ENCODE results near the gene HSDL2.

Gene HSDL2

GRCh38 chr9:112500842-112501241 lies 120.9 kb downstream of the HSDL2 start:
- H3K4me3 ChIP-seq (ENCODE audit: low read depth, low read length): no peak overlapping the region

DNA sequence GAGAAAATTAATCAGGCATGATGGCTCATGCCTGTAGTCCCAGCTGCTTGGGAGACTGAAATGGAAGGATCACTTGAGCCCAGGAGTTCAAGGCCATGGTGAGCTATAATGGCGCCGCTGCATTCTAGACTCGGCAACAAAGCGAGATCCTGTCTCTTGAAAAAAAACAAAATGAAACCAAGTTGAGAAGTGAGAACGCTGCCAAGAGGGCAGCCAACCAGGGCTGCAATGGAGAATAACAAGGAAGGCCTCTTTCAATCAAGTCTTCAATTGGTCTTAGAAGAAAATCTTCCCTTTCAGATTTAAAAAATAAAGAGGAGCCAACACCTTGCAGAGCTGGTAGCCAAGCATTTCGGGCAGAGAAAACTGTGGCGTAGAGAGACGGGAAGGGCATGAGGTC lies 121.4 kb downstream of the HSDL2 start:
- no peak overlapping the region for H3K4me3 ChIP-seq (ENCODE audit: low read depth, low read length)
- TF ChIP-seq, protein P1, sequence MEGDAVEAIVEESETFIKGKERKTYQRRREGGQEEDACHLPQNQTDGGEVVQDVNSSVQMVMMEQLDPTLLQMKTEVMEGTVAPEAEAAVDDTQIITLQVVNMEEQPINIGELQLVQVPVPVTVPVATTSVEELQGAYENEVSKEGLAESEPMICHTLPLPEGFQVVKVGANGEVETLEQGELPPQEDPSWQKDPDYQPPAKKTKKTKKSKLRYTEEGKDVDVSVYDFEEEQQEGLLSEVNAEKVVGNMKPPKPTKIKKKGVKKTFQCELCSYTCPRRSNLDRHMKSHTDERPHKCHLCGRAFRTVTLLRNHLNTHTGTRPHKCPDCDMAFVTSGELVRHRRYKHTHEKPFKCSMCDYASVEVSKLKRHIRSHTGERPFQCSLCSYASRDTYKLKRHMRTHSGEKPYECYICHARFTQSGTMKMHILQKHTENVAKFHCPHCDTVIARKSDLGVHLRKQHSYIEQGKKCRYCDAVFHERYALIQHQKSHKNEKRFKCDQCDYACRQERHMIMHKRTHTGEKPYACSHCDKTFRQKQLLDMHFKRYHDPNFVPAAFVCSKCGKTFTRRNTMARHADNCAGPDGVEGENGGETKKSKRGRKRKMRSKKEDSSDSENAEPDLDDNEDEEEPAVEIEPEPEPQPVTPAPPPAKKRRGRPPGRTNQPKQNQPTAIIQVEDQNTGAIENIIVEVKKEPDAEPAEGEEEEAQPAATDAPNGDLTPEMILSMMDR (IDR thresholded peaks at IDR 0.05; ENCODE audit: low read depth, low read length): no peak

More at GRCh38 chr9:112500842-112501241, 120.9 kb downstream of the HSDL2 start:
- TF ChIP-seq, protein P1 (IDR thresholded peaks at IDR 0.05; ENCODE audit: low read depth, low read length): no peak

- no peak overlapping the region for H3K4me3 ChIP-seq (ENCODE audit: low read depth, low read length)
- TF ChIP-seq, protein P1 (IDR thresholded peaks at IDR 0.05; ENCODE audit: low read depth, low read length): no peak
Observed at GRCh38 chr9:112502175-112502946, 122.5 kb downstream of the HSDL2 start.

DNA sequence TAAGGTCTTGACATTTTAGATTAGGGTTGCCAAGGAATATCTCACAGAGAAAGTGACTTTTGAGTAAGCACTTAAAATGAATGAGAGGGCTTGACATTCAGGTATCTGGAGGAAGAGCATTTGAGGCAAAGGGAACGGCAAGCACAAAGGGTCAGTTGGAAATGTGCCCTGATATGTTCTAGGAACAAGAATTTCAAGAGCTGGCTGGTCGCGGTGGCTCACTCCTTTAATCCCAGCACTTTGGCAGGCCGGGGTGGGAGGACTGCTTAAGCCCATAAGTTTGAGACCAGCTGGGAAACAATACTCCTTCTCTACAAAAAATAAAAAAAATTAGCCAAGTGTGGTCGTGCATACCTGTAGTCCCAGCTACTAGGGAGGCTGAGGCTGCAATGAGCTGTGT lies 123.3 kb downstream of the HSDL2 start:
- H3K4me3 ChIP-seq (ENCODE audit: low read depth, low read length): no peak overlapping the region
- TF ChIP-seq, protein P1 (IDR thresholded peaks at IDR 0.05; ENCODE audit: low read depth, low read length): no peak

GRCh38 chr9:112505086-112505485 lies 125.2 kb downstream of the HSDL2 start:
- H3K4me3 ChIP-seq (ENCODE audit: low read depth, low read length): no peak overlapping the region

GRCh38 chr9:112505607-112506006 lies 125.7 kb downstream of the HSDL2 start:
- no peak overlapping the region for H3K4me3 ChIP-seq (ENCODE audit: low read depth, low read length)
- TF ChIP-seq, protein P1 (IDR thresholded peaks at IDR 0.05; ENCODE audit: low read depth, low read length): no peak

More at GRCh38 chr9:112505086-112505485, 125.2 kb downstream of the HSDL2 start:
- TF ChIP-seq, protein P1 (IDR thresholded peaks at IDR 0.05; ENCODE audit: low read depth, low read length): no peak

- H3K4me3 ChIP-seq (ENCODE audit: low read depth, low read length): no peak overlapping the region
- TF ChIP-seq, protein P1 (IDR thresholded peaks at IDR 0.05; ENCODE audit: low read depth, low read length): no peak
Observed at GRCh38 chr9:112506571-112506970, 126.7 kb downstream of the HSDL2 start.

Measured in WI38 (cell line).